ENCODE results near the gene CNTN3.

The CNTN3 gene

DNA sequence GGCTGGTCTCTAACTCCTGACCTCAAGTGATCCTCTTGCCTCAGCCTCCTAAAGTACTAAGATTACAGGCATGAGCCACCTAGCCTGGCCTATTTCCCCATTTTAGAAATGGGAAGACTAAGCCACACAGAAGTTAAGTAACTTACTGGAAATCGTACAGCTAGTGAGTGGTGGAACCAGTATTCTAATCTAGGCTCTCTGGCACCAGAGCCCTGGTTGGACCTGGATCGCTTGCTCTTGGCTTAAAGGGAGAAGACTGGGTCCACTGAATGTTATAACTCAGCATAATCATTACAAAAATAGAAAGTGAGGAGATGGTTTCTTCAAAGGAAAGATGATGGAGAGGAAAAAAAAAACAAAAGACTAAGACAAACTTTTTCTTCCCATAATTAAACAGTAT lies 37.4 kb upstream of the CNTN3 start:
- no peaks in the 10 kb centered on the region for H4K20me1 ChIP-seq (ENCODE audit: low read depth, low read length)
- no peaks in the 10 kb centered on the region for H3F3A ChIP-seq (ENCODE audit: insufficient read depth)
- no peak overlapping the region for H2AFZ ChIP-seq (ENCODE audit: low read depth, low read length, severe bottlenecking)
- H3K9me2 ChIP-seq (replicated peaks; ENCODE audit: insufficient read depth, low read length) = no peaks in the 10 kb centered on the region
- H3K9me3 ChIP-seq (ENCODE audit: insufficient read depth, low read length) = no peaks in the 10 kb centered on the region
- no peaks in the 10 kb centered on the region for H3K36me3 ChIP-seq (ENCODE audit: low read length)
- no peak overlapping the region for H3K27ac ChIP-seq (ENCODE audit: low read depth, low read length)
- H3K27me3 ChIP-seq (ENCODE audit: low read length) = no peaks in the 10 kb centered on the region
- H3K4me3 ChIP-seq (ENCODE audit: insufficient read depth, low read length, poor library complexity, severe bottlenecking) = no peak overlapping the region
- no peak overlapping the region for H3K9ac ChIP-seq (ENCODE audit: low read length)
- H3K79me2 ChIP-seq (ENCODE audit: insufficient read depth, low read length) = no peaks in the 10 kb centered on the region
- no peak overlapping the region for H3K4me2 ChIP-seq (ENCODE audit: low read depth, low read length, poor library complexity, severe bottlenecking)
- no peak for TF ChIP-seq EZH2phosphoT487 (conservative IDR thresholded peaks at IDR 0.05; ENCODE audit: low read length)
- TF ChIP-seq CTCF (IDR thresholded peaks at IDR 0.05; ENCODE audit: insufficient read depth, low read length, poor library complexity, severe bottlenecking) = no peak

GRCh38 chr3:74651292-74651691 lies 36.8 kb upstream of the CNTN3 start:
- H3K79me2 ChIP-seq (ENCODE audit: insufficient read depth, low read length) = no peaks in the 10 kb centered on the region
- TF ChIP-seq EZH2phosphoT487 (conservative IDR thresholded peaks at IDR 0.05; ENCODE audit: low read length) (no peak), CTCF (IDR thresholded peaks at IDR 0.05; ENCODE audit: insufficient read depth, low read length, poor library complexity, severe bottlenecking) (no peak)
- no peak overlapping the region for H3K4me2 ChIP-seq (ENCODE audit: low read depth, low read length, poor library complexity, severe bottlenecking)

DNA sequence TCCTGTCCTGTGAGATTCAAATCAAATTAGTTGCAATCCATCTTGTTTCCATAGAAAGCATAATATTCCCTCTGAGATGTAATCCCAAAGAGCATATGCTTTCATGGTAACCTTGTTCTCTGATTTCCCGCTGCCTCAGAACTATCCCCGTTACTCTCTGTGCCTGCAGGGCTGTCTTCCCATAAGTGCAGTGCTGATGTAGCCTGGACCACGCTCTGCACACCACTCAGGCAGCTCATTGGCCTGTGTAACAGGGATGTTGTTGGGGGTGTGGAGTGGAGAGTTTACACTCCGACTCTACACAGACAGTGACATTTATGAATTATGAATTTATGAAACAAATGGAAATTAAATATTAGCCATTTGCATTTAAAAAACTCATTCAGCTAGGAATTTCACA lies 33.6 kb upstream of the CNTN3 start:
- no peaks in the 10 kb centered on the region for H3F3A ChIP-seq (ENCODE audit: insufficient read depth)

More at GRCh38 chr3:74651292-74651691, 36.8 kb upstream of the CNTN3 start:
- Histone ChIP-seq H3K36me3 (ENCODE audit: low read length) (no peaks in the 10 kb centered on the region), H2AFZ (ENCODE audit: low read depth, low read length, severe bottlenecking) (no peak overlapping the region), H3K4me3 (ENCODE audit: insufficient read depth, low read length, poor library complexity, severe bottlenecking) (no peak overlapping the region), H3K9me3 (ENCODE audit: insufficient read depth, low read length) (no peaks in the 10 kb centered on the region), H3K9me2 (replicated peaks; ENCODE audit: insufficient read depth, low read length) (no peaks in the 10 kb centered on the region), H3F3A (ENCODE audit: insufficient read depth) (no peaks in the 10 kb centered on the region), H3K9ac (ENCODE audit: low read length) (no peak overlapping the region), H3K27ac (ENCODE audit: low read depth, low read length) (no peak overlapping the region), H3K27me3 (ENCODE audit: low read length) (no peaks in the 10 kb centered on the region), H4K20me1 (ENCODE audit: low read depth, low read length) (no peaks in the 10 kb centered on the region)

More for the DNA sequence above, 33.6 kb upstream of the CNTN3 start:
- Histone ChIP-seq H3K79me2 (ENCODE audit: insufficient read depth, low read length) (no peaks in the 10 kb centered on the region), H2AFZ (ENCODE audit: low read depth, low read length, severe bottlenecking) (no peak overlapping the region), H3K36me3 (ENCODE audit: low read length) (no peaks in the 10 kb centered on the region), H3K9me3 (ENCODE audit: insufficient read depth, low read length) (no peaks in the 10 kb centered on the region), H3K9me2 (replicated peaks; ENCODE audit: insufficient read depth, low read length) (no peaks in the 10 kb centered on the region), H4K20me1 (ENCODE audit: low read depth, low read length) (no peaks in the 10 kb centered on the region), H3K4me3 (ENCODE audit: insufficient read depth, low read length, poor library complexity, severe bottlenecking) (no peak overlapping the region), H3K27me3 (ENCODE audit: low read length) (no peaks in the 10 kb centered on the region), H3K27ac (ENCODE audit: low read depth, low read length) (no peak overlapping the region), H3K9ac (ENCODE audit: low read length) (no peak overlapping the region), H3K4me2 (ENCODE audit: low read depth, low read length, poor library complexity, severe bottlenecking) (no peak overlapping the region)
- TF ChIP-seq CTCF (IDR thresholded peaks at IDR 0.05; ENCODE audit: insufficient read depth, low read length, poor library complexity, severe bottlenecking) (no peak), EZH2phosphoT487 (conservative IDR thresholded peaks at IDR 0.05; ENCODE audit: low read length) (no peak)
